Activated CD4-positive, alpha-beta memory T cell treated with anti-CD3 and anti-CD28 coated beads for 36 hours (primary cell): ENCODE measurements around the gene OSBPL9. TPM values are rescaled to one million over a fixed set of nuclear protein-coding genes. Genes with fewer than 3 reads are reported as not detected.
"Not testable (repeated sequence)": the region's sequence is repeated elsewhere in the genome, so short reads cannot be mapped to it uniquely, and the experiment has no call there.

ENCODE experiments used
- CTCF ChIA-PET: fragments of 350-600 bp; sonication (Branson Sonifier 250); formaldehyde crosslinking; loops from one replicate; lab custom pipeline; 2021; ENCODE audit warnings: antibody characterized with exemption, inconsistent platforms; lab: Charles Lee
- POLR2A ChIA-PET: fragments of 350-600 bp; sonication (Branson Sonifier 250); formaldehyde crosslinking; loops from one replicate; lab custom pipeline; 2021; ENCODE audit warnings: antibody characterized with exemption; lab: Charles Lee
- DNase-seq: peaks from one replicate; pipeline ENCODE4 v3.0.0-alpha.2; 2020
- H3K27ac Mint-ChIP-seq: one replicate; pipeline ENCODE4 v1.8.0; 2021; ENCODE audit warnings: mixed read lengths
- H3K27me3 Mint-ChIP-seq: one replicate; pipeline ENCODE4 v1.8.0; 2021; ENCODE audit warnings: mixed read lengths
- H3K36me3 Mint-ChIP-seq: one replicate; pipeline ENCODE4 v1.8.0; 2021; ENCODE audit warnings: mixed read lengths
- H3K4me1 Mint-ChIP-seq: one replicate; pipeline ENCODE4 v1.8.0; 2021; ENCODE audit warnings: low read depth, mixed read lengths
- H3K4me3 Mint-ChIP-seq: one replicate; pipeline ENCODE4 v1.8.0; 2021; ENCODE audit warnings: mild to moderate bottlenecking, mixed read lengths
- H3K9me3 Mint-ChIP-seq: one replicate; pipeline ENCODE4 v1.8.0; 2021; ENCODE audit warnings: mixed read lengths
- intact Hi-C: fragments of 100-400 bp; cut with micrococcal nuclease; formaldehyde crosslinking; loops from one replicate; pipeline ENCODE4 v1.15.1; 2023
- total RNA-seq, 2 experiments: library from RNA; stranded (reverse); gene quantifications; one replicate each; pipeline ENCODE4 v1.2.3, GENCODE V29; 2021

Gene OSBPL9
- total RNA-seq, 2 experiments from 2014 or later: 46.1 to 48.6 TPM

GRCh38 chr1:51788938-51789337 lies 172.0 kb downstream of the OSBPL9 start:
- no peaks in the 10 kb centered on the region for H3K9me3 Mint-ChIP-seq
- peaks cover 41% of the 10 kb centered on the region for H3K36me3 Mint-ChIP-seq
- no peak overlapping the region for H3K4me3 Mint-ChIP-seq
- H3K27ac Mint-ChIP-seq: no peak overlapping the region
- CTCF ChIA-PET: interaction anchor here (2.2 kb wide), 1 partner anchor 20 kb away, joined by 9 read pairs; no protein-coding TSS in a partner anchor
- intact Hi-C loops: no loop called here
- peaks cover 15% of the 10 kb centered on the region for H3K4me1 Mint-ChIP-seq
- POLR2A ChIA-PET: no interaction called here
- no peak for DNase-seq
- H3K27me3 Mint-ChIP-seq: no peaks in the 10 kb centered on the region

- peaks cover 41% of the 10 kb centered on the region for H3K36me3 Mint-ChIP-seq
- no peak overlapping the region for H3K27ac Mint-ChIP-seq
- H3K4me3 Mint-ChIP-seq: no peak overlapping the region
- no peaks in the 10 kb centered on the region for H3K27me3 Mint-ChIP-seq
- H3K4me1 Mint-ChIP-seq: peaks cover 15% of the 10 kb centered on the region
- ChIA-PET CTCF (interaction anchor here (2.2 kb wide), 1 partner anchor 21 kb away, joined by 9 read pairs; no protein-coding TSS in a partner anchor), POLR2A (no interaction called here)
- no peak for DNase-seq
- intact Hi-C loops: no loop called here
- no peaks in the 10 kb centered on the region for H3K9me3 Mint-ChIP-seq
Observed at GRCh38 chr1:51789342-51789741, 172.4 kb downstream of the OSBPL9 start.

- intact Hi-C loops: no loop called here
- peaks cover 15% of the 10 kb centered on the region for H3K4me1 Mint-ChIP-seq
- ChIA-PET POLR2A (no interaction called here), CTCF (interaction anchor here (2.2 kb wide), 1 partner anchor 22 kb away, joined by 9 read pairs; no protein-coding TSS in a partner anchor)
- peaks cover 42% of the 10 kb centered on the region for H3K36me3 Mint-ChIP-seq
- H3K4me3 Mint-ChIP-seq: no peak overlapping the region
- H3K27ac Mint-ChIP-seq: no peak overlapping the region
- H3K27me3 Mint-ChIP-seq: no peaks in the 10 kb centered on the region
- DNase-seq: no peak
- no peaks in the 10 kb centered on the region for H3K9me3 Mint-ChIP-seq
Observed at GRCh38 chr1:51790385-51790784, 173.5 kb downstream of the OSBPL9 start.

GRCh38 chr1:51791888-51792287 lies 175.0 kb downstream of the OSBPL9 start:
- Mint-ChIP-seq H3K4me3 (no peak overlapping the region), H3K27ac (peak overlapping the region; percentile 13), H3K9me3 (no peaks in the 10 kb centered on the region), H3K4me1 (peaks cover 15% of the 10 kb centered on the region), H3K36me3 (peaks cover 45% of the 10 kb centered on the region), H3K27me3 (no peaks in the 10 kb centered on the region)
- ChIA-PET POLR2A (no interaction called here), CTCF (no interaction called here)
- no peak for DNase-seq
- intact Hi-C loops: no loop called here

- no peaks in the 10 kb centered on the region for H3K27me3 Mint-ChIP-seq
- CTCF ChIA-PET: interaction anchor here (1.0 kb wide), 1 partner anchor 24 kb away, joined by 4 read pairs; no protein-coding TSS in a partner anchor
- DNase-seq: peak; percentile 21
Observed at GRCh38 chr1:51792864-51793263, 176.0 kb downstream of the OSBPL9 start.

GRCh38 chr1:51794260-51794659 lies 177.4 kb downstream of the OSBPL9 start:
- intact Hi-C loops: no loop called here
- Mint-ChIP-seq H3K4me3 (no peak overlapping the region), H3K36me3 (peaks cover 40% of the 10 kb centered on the region), H3K4me1 (peaks cover 15% of the 10 kb centered on the region), H3K27ac (no peak overlapping the region), H3K27me3 (no peaks in the 10 kb centered on the region), H3K9me3 (no peaks in the 10 kb centered on the region)
- no peak for DNase-seq
- ChIA-PET POLR2A (no interaction called here), CTCF (no interaction called here)

More at GRCh38 chr1:51792864-51793263, 176.0 kb downstream of the OSBPL9 start:
- peaks cover 43% of the 10 kb centered on the region for H3K36me3 Mint-ChIP-seq
- intact Hi-C loops: no loop called here
- POLR2A ChIA-PET: no interaction called here
- peak overlapping the region; percentile 14 for H3K27ac Mint-ChIP-seq
- H3K4me3 Mint-ChIP-seq: no peak overlapping the region
- H3K9me3 Mint-ChIP-seq: no peaks in the 10 kb centered on the region
- H3K4me1 Mint-ChIP-seq: peaks cover 15% of the 10 kb centered on the region

- ChIA-PET CTCF (no interaction called here), POLR2A (no interaction called here)
- no peak overlapping the region for H3K4me3 Mint-ChIP-seq
- intact Hi-C loops: no loop called here
- H3K27me3 Mint-ChIP-seq: no peaks in the 10 kb centered on the region
- H3K27ac Mint-ChIP-seq: no peak overlapping the region
- peaks cover 35% of the 10 kb centered on the region for H3K36me3 Mint-ChIP-seq
- no peak for DNase-seq
- H3K9me3 Mint-ChIP-seq: no peaks in the 10 kb centered on the region
- peaks cover 15% of the 10 kb centered on the region for H3K4me1 Mint-ChIP-seq
Observed at GRCh38 chr1:51794868-51795267, 178.0 kb downstream of the OSBPL9 start.

- intact Hi-C loops: no loop called here
- no peaks in the 10 kb centered on the region for H3K4me1 Mint-ChIP-seq
- no peak overlapping the region for H3K4me3 Mint-ChIP-seq
- POLR2A ChIA-PET: no interaction called here
- H3K36me3 Mint-ChIP-seq: peaks cover 29% of the 10 kb centered on the region
- H3K27me3 Mint-ChIP-seq: no peaks in the 10 kb centered on the region
- CTCF ChIA-PET: no interaction called here
- DNase-seq: no peak
- no peak overlapping the region for H3K27ac Mint-ChIP-seq
- no peaks in the 10 kb centered on the region for H3K9me3 Mint-ChIP-seq
Observed at GRCh38 chr1:51799372-51799771, 182.5 kb downstream of the OSBPL9 start.

GRCh38 chr1:51814513-51814912 lies 197.6 kb downstream of the OSBPL9 start:
- Mint-ChIP-seq H3K27ac (no peak overlapping the region), H3K36me3 (peaks cover 23% of the 10 kb centered on the region), H3K27me3 (no peaks in the 10 kb centered on the region), H3K9me3 (no peaks in the 10 kb centered on the region), H3K4me3 (no peak overlapping the region), H3K4me1 (no peaks in the 10 kb centered on the region)
- CTCF ChIA-PET: no interaction called here
- intact Hi-C loops: no loop called here
- no peak for DNase-seq
- POLR2A ChIA-PET: no interaction called here

GRCh38 chr1:51818487-51818886 lies 201.6 kb downstream of the OSBPL9 start:
- no peak for DNase-seq
- H3K36me3 Mint-ChIP-seq: peaks cover 31% of the 10 kb centered on the region
- POLR2A ChIA-PET: no interaction called here
- intact Hi-C loops: no loop called here
- CTCF ChIA-PET: no interaction called here
- no peaks in the 10 kb centered on the region for H3K9me3 Mint-ChIP-seq
- no peak overlapping the region for H3K27ac Mint-ChIP-seq
- H3K4me1 Mint-ChIP-seq: no peaks in the 10 kb centered on the region
- no peak overlapping the region for H3K4me3 Mint-ChIP-seq
- no peaks in the 10 kb centered on the region for H3K27me3 Mint-ChIP-seq

- DNase-seq, H3K9me3 Mint-ChIP-seq, H3K4me3 Mint-ChIP-seq, H3K4me1 Mint-ChIP-seq, POLR2A ChIA-PET, CTCF ChIA-PET, intact Hi-C loops, H3K27ac Mint-ChIP-seq, H3K27me3 Mint-ChIP-seq: not testable (repeated sequence)
- H3K36me3 Mint-ChIP-seq: peaks cover 27% of the 10 kb centered on the region
Observed at GRCh38 chr1:51819021-51819420, 202.1 kb downstream of the OSBPL9 start.

- no peak overlapping the region for H3K4me3 Mint-ChIP-seq
- no peak overlapping the region for H3K27ac Mint-ChIP-seq
- CTCF ChIA-PET: no interaction called here
- intact Hi-C loops: no loop called here
- POLR2A ChIA-PET: no interaction called here
- no peak for DNase-seq
- H3K9me3 Mint-ChIP-seq: no peaks in the 10 kb centered on the region
- no peaks in the 10 kb centered on the region for H3K27me3 Mint-ChIP-seq
- peaks cover 21% of the 10 kb centered on the region for H3K36me3 Mint-ChIP-seq
- H3K4me1 Mint-ChIP-seq: no peaks in the 10 kb centered on the region
Observed at GRCh38 chr1:51819810-51820209, 202.9 kb downstream of the OSBPL9 start.

- CTCF ChIA-PET: no interaction called here
Observed at GRCh38 chr1:51829058-51829457, 212.2 kb downstream of the OSBPL9 start.

More at GRCh38 chr1:51829058-51829457, 212.2 kb downstream of the OSBPL9 start:
- peaks cover 13% of the 10 kb centered on the region for H3K36me3 Mint-ChIP-seq
- H3K27ac Mint-ChIP-seq: no peak overlapping the region
- no peak for DNase-seq
- POLR2A ChIA-PET: no interaction called here
- H3K27me3 Mint-ChIP-seq: no peaks in the 10 kb centered on the region
- intact Hi-C loops: no loop called here
- no peak overlapping the region for H3K4me3 Mint-ChIP-seq
- H3K9me3 Mint-ChIP-seq: no peaks in the 10 kb centered on the region
- H3K4me1 Mint-ChIP-seq: no peaks in the 10 kb centered on the region
